Uterus (tissue), 4 donors: ENCODE measurements around the gene AVPI1. TPM values are rescaled to one million over a fixed set of nuclear protein-coding genes. Genes with fewer than 3 reads are reported as not detected.

Experiments used
- DNase-seq, 2 donors: peaks; one replicate each; pipeline ENCODE4 v3.0.0-alpha.2; 2019 to 2020
- H3K27ac ChIP-seq, 2 donors: fragments of 200-600 bp; sonication (generic); 1 replicate in 1 of 2; 2 replicates in 1 of 2; pipeline ENCODE4 v1.5.1; 2016 to 2018
- H3K27me3 ChIP-seq, 2 donors: fragments of 200-600 bp; sonication (generic); one replicate each; pipeline ENCODE4 v1.5.1; 2018 to 2019; ENCODE audit warnings: control low read depth in 1 of 2
- H3K36me3 ChIP-seq, 2 donors: fragments of 200-600 bp; sonication (generic); one replicate each; pipeline ENCODE4 v1.5.1; 2019; ENCODE audit warnings: control low read depth in 1 of 2
- H3K4me1 ChIP-seq, 2 donors: fragments of 200-600 bp; sonication (generic); one replicate each; pipeline ENCODE4 v1.5.1; 2018 to 2019; ENCODE audit warnings: control low read depth in 1 of 2
- H3K4me3 ChIP-seq, 2 donors: fragments of 200-600 bp; sonication (generic); 1 replicate in 1 of 2; 2 replicates in 1 of 2; pipeline ENCODE4 v1.5.1; 2018 to 2019; ENCODE audit warnings: mild to moderate bottlenecking in 1 of 2
- H3K9me3 ChIP-seq, 2 donors: fragments of 200-600 bp; sonication (generic); one replicate each; pipeline ENCODE4 v1.5.1; 2019; ENCODE audit warnings: control low read depth in 1 of 2
- CTCF ChIP-seq, 4 experiments: fragments of 200-600 bp in 2 of 4; fragments of 450-650 bp in 2 of 4; sonication (generic) in 2 of 4; IDR thresholded peaks; one replicate each; pipeline ENCODE4 v1.5.1; 2016 to 2019; ENCODE audit warnings: antibody characterized with exemption in 4 of 4, mild to moderate bottlenecking in 2 of 4, moderate library complexity in 1 of 4
- POLR2A ChIP-seq, 2 donors: fragments of 450-650 bp; IDR thresholded peaks; one replicate each; pipeline ENCODE4 v1.6.1; 2016; ENCODE audit warnings: antibody characterized with exemption in 2 of 2, mild to moderate bottlenecking in 1 of 2, moderate library complexity in 1 of 2
- intact Hi-C: fragments of 100-400 bp; cut with DNase I; formaldehyde crosslinking; loops from one replicate; pipeline ENCODE4 v1.15.1; 2023; ENCODE audit warnings: low total_unique reads
- total RNA-seq, 4 donors: library from RNA; depleted of rRNA in 3 of 4; stranded (reverse); fragments of >200 nt in 3 of 4; gene quantifications; one replicate each; pipeline versions ENCODE4 v1.1.0 to v1.2.4, GENCODE V29; 2014 to 2023
- donor health status: DM: yes; HTN: yes; CAD: no.

The AVPI1 gene
- total RNA-seq, 4 donors from 2014 or later = 0.51 to 15.1 (median 10.8) TPM

- H3K27ac ChIP-seq = no peak overlapping the region
- no peak overlapping the region for H3K4me3 ChIP-seq
- H3K27me3 ChIP-seq = no peaks in the 10 kb centered on the region
- H3K9me3 ChIP-seq = no peaks in the 10 kb centered on the region
- TF ChIP-seq POLR2A (IDR thresholded peaks at IDR 0.05) = no peak
- peak; percentile 77 to 97 (median 90) for TF ChIP-seq CTCF (IDR thresholded peaks at IDR 0.05)
- intact Hi-C loops = loop anchor here (5.0 kb wide), 1 partner anchor 54 kb away; no protein-coding TSS in a partner anchor
- H3K36me3 ChIP-seq = no peaks in the 10 kb centered on the region
- DNase-seq = peak; percentile 67 to 78
- H3K4me1 ChIP-seq = no peaks in the 10 kb centered on the region
These were observed 44.5 kb upstream of the AVPI1 start for GRCh38 chr10:97731346-97732051.

- Histone ChIP-seq H3K36me3 (no peaks in the 10 kb centered on the region), H3K4me1 (no peaks in the 10 kb centered on the region), H3K4me3 (no peak overlapping the region), H3K27me3 (no peaks in the 10 kb centered on the region), H3K27ac (no peak overlapping the region), H3K9me3 (no peaks in the 10 kb centered on the region)
- intact Hi-C loops = no loop called here
- TF ChIP-seq CTCF (IDR thresholded peaks at IDR 0.05) (no peak), POLR2A (IDR thresholded peaks at IDR 0.05) (no peak)
- no peak for DNase-seq
These were observed 42.0 kb upstream of the AVPI1 start for GRCh38 chr10:97729014-97729413.

GRCh38 chr10:97726636-97727178 lies 39.7 kb upstream of the AVPI1 start:
- no peaks in the 10 kb centered on the region for H3K9me3 ChIP-seq
- TF ChIP-seq CTCF (IDR thresholded peaks at IDR 0.05) (no peak), POLR2A (IDR thresholded peaks at IDR 0.05) (no peak)
- no peaks in the 10 kb centered on the region for H3K27me3 ChIP-seq
- H3K27ac ChIP-seq = peak overlapping the region; percentile 63 to 72
- DNase-seq = peak in 1 of 2 donors; percentile 65
- intact Hi-C loops = no loop called here
- H3K4me1 ChIP-seq = no peaks in the 10 kb centered on the region
- peak overlapping the region in 1 of 2 donors; percentile 28 for H3K4me3 ChIP-seq
- H3K36me3 ChIP-seq = no peaks in the 10 kb centered on the region

- Histone ChIP-seq H3K27ac (peak overlapping the region in 1 of 2 donors; percentile 37), H3K4me1 (peaks cover 0 to 3% of the 10 kb centered on the region in 2 donors)
- intact Hi-C loops = no loop called here
These were observed 37.4 kb upstream of the AVPI1 start for GRCh38 chr10:97724341-97724941.

More at GRCh38 chr10:97724341-97724941, 37.4 kb upstream of the AVPI1 start:
- Histone ChIP-seq H3K4me3 (no peak overlapping the region), H3K27me3 (no peaks in the 10 kb centered on the region), H3K36me3 (no peaks in the 10 kb centered on the region), H3K9me3 (no peaks in the 10 kb centered on the region)
- DNase-seq = peak; percentile 41 to 52
- TF ChIP-seq CTCF (IDR thresholded peaks at IDR 0.05) (no peak), POLR2A (IDR thresholded peaks at IDR 0.05) (no peak)
